ENCODE data around the gene RTL10. TPM values are rescaled to one million over a fixed set of nuclear protein-coding genes. Genes with fewer than 3 reads are reported as not detected.

Gene RTL10
- total and polyA plus RNA-seq, 2 of the 13 experiments (the other 11 are each of a cell fraction or from before 2014, with no cell fraction given): 14.1 to 15.8 TPM

DNA sequence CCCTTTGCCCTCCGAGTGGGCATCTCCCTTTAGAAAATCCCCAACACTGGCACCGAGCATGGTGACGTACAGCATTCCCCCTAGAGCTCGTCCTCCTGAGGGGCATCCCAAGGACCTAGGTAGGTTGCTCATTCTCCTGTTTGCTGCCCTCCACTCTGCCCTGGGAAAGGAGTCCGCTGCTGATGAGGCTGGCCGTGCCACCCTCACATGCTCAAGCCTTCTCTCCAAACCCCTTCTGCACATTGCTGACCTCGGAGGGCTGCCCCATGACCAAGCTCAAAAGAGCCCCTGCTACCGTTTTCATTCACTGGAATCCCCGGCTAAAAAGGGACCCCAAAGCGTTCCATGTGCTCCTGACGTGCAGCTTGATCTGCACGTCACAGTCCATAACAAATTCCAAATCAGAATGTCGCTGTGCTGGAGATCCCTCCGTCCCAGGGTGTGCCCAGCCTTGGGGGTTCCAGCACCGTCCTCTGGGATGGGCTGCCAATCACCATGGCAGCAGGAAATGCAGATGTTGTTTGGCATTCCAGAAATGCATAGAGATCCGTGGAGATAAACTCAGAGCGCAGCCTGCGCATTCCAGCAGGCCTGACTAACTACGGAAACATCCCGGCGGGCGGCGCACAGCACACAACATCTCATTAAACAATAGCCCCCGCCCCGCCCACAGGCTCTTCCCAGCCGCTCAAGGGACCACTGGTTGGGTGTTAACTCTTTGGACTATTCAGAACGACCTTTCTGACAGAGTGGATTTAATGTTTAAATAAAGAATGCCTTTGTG is 26.3 kb upstream of the RTL10 start (continued):
- TF ChIP-seq BORCS8-MEF2B (CRISPR knock-in tag; IDR thresholded peaks at IDR 0.05) (peak; percentile 29; the same call in 1 of the 2 replicates), SRF (IDR thresholded peaks at IDR 0.05; ENCODE audit: low read depth, low read length) (no peak), ZNF644 (CRISPR knock-in tag; IDR thresholded peaks at IDR 0.05; ENCODE audit: low read depth) (no peak), GTF3A (CRISPR knock-in tag; conservative IDR thresholded peaks at IDR 0.05) (no peak), ZNF367 (CRISPR knock-in tag; IDR thresholded peaks at IDR 0.05; ENCODE audit: borderline replicate concordance) (no peak), ZNF12 (CRISPR knock-in tag; IDR thresholded peaks at IDR 0.05) (peak; percentile 24; the same call in 1 of the 2 replicates), PAWR (CRISPR knock-in tag; IDR thresholded peaks at IDR 0.05; ENCODE audit: borderline replicate concordance) (no peak), THAP11 (CRISPR knock-in tag; IDR thresholded peaks at IDR 0.05) (peak; percentile 37), RARG (CRISPR knock-in tag; IDR thresholded peaks at IDR 0.05; ENCODE audit: low read depth) (no peak)
- TF ChIP-seq, protein P1, sequence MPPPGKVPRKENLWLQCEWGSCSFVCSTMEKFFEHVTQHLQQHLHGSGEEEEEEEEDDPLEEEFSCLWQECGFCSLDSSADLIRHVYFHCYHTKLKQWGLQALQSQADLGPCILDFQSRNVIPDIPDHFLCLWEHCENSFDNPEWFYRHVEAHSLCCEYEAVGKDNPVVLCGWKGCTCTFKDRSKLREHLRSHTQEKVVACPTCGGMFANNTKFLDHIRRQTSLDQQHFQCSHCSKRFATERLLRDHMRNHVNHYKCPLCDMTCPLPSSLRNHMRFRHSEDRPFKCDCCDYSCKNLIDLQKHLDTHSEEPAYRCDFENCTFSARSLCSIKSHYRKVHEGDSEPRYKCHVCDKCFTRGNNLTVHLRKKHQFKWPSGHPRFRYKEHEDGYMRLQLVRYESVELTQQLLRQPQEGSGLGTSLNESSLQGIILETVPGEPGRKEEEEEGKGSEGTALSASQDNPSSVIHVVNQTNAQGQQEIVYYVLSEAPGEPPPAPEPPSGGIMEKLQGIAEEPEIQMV (CRISPR knock-in tag; IDR thresholded peaks at IDR 0.05; ENCODE audit: low read depth): no peak
- TF ChIP-seq, protein P2, sequence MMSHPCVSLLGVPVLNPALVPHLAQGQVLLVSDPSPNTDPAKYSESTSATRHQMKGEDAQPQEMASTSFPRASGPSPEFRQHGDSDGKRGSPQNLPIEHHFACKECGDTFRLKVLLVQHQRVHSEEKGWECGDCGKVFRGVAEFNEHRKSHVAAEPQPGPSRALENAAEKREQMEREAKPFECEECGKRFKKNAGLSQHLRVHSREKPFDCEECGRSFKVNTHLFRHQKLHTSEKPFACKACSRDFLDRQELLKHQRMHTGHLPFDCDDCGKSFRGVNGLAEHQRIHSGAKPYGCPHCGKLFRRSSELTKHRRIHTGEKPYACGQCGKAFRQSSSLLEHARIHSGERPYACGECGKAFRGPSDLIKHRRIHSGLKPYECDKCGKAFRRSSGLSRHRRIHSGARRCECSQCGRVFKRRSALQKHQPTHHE (CRISPR knock-in tag; IDR thresholded peaks at IDR 0.05; ENCODE audit: borderline replicate concordance): no peak
- TF ChIP-seq, protein P3, sequence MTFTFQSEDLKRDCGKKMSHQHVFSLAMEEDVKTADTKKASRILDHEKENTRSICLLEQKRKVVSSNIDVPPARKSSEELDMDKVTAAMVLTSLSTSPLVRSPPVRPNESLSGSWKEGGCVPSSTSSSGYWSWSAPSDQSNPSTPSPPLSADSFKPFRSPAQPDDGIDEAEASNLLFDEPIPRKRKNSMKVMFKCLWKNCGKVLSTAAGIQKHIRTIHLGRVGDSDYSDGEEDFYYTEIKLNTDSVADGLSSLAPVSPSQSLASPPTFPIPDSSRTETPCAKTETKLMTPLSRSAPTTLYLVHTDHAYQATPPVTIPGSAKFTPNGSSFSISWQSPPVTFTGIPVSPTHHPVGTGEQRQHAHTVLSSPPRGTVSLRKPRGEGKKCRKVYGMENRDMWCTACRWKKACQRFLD (CRISPR knock-in tag; IDR thresholded peaks at IDR 0.05; ENCODE audit: borderline replicate concordance): no peak
- TF ChIP-seq, protein P4, sequence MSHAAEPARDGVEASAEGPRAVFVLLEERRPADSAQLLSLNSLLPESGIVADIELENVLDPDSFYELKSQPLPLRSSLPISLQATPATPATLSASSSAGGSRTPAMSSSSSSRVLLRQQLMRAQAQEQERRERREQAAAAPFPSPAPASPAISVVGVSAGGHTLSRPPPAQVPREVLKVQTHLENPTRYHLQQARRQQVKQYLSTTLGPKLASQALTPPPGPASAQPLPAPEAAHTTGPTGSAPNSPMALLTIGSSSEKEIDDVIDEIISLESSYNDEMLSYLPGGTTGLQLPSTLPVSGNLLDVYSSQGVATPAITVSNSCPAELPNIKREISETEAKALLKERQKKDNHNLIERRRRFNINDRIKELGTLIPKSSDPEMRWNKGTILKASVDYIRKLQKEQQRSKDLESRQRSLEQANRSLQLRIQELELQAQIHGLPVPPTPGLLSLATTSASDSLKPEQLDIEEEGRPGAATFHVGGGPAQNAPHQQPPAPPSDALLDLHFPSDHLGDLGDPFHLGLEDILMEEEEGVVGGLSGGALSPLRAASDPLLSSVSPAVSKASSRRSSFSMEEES (CRISPR knock-in tag; IDR thresholded peaks at IDR 0.05): no peak
- TF ChIP-seq, protein P5, sequence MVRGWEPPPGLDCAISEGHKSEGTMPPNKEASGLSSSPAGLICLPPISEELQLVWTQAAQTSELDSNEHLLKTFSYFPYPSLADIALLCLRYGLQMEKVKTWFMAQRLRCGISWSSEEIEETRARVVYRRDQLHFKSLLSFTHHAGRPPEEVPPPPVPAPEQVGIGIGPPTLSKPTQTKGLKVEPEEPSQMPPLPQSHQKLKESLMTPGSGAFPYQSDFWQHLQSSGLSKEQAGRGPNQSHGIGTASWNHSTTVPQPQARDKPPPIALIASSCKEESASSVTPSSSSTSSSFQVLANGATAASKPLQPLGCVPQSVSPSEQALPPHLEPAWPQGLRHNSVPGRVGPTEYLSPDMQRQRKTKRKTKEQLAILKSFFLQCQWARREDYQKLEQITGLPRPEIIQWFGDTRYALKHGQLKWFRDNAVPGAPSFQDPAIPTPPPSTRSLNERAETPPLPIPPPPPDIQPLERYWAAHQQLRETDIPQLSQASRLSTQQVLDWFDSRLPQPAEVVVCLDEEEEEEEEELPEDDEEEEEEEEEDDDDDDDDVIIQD (CRISPR knock-in tag; IDR thresholded peaks at IDR 0.05; ENCODE audit: low read depth): no peak
- TF ChIP-seq, protein P6, sequence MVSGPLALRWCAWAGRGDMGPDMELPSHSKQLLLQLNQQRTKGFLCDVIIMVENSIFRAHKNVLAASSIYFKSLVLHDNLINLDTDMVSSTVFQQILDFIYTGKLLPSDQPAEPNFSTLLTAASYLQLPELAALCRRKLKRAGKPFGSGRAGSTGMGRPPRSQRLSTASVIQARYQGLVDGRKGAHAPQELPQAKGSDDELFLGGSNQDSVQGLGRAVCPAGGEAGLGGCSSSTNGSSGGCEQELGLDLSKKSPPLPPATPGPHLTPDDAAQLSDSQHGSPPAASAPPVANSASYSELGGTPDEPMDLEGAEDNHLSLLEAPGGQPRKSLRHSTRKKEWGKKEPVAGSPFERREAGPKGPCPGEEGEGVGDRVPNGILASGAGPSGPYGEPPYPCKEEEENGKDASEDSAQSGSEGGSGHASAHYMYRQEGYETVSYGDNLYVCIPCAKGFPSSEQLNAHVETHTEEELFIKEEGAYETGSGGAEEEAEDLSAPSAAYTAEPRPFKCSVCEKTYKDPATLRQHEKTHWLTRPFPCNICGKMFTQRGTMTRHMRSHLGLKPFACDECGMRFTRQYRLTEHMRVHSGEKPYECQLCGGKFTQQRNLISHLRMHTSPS (CRISPR knock-in tag; IDR thresholded peaks at IDR 0.05; ENCODE audit: low read depth): peak; percentile 42; the same call in 1 of the 2 replicates
- TF ChIP-seq, protein P7, sequence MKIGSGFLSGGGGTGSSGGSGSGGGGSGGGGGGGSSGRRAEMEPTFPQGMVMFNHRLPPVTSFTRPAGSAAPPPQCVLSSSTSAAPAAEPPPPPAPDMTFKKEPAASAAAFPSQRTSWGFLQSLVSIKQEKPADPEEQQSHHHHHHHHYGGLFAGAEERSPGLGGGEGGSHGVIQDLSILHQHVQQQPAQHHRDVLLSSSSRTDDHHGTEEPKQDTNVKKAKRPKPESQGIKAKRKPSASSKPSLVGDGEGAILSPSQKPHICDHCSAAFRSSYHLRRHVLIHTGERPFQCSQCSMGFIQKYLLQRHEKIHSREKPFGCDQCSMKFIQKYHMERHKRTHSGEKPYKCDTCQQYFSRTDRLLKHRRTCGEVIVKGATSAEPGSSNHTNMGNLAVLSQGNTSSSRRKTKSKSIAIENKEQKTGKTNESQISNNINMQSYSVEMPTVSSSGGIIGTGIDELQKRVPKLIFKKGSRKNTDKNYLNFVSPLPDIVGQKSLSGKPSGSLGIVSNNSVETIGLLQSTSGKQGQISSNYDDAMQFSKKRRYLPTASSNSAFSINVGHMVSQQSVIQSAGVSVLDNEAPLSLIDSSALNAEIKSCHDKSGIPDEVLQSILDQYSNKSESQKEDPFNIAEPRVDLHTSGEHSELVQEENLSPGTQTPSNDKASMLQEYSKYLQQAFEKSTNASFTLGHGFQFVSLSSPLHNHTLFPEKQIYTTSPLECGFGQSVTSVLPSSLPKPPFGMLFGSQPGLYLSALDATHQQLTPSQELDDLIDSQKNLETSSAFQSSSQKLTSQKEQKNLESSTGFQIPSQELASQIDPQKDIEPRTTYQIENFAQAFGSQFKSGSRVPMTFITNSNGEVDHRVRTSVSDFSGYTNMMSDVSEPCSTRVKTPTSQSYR (CRISPR knock-in tag; IDR thresholded peaks at IDR 0.05; ENCODE audit: borderline replicate concordance): 0 out of 2 replicates have a peak, but pooled peaks have one; percentile 21

Measured in HepG2 (cell line).